GM23338 (cell line): Measurements from ENCODE around the gene DCLK2. TPM values are rescaled to one million over a fixed set of nuclear protein-coding genes. Genes with fewer than 3 reads are reported as not detected.

ENCODE experiments used
- polyA plus RNA-seq: library from polyadenylated mRNA; unstranded; fragments of >200 nt; fragmentation: Nextera tagmentation; extraction: Ambion mirVana; gene quantifications from 2 replicates; pipeline ENCODE4 v1.2.1, GENCODE V29; 2016
- small RNA-seq: library from RNA; depleted of rRNA; stranded (forward); fragments of <200 nt; gene quantifications from one replicate; pipeline ENCODE3, GENCODE V24; 2014; ENCODE audit warnings: low replicate concordance
- total RNA-seq: library from RNA; depleted of rRNA; stranded (reverse); fragments of >200 nt; shearing (Covaris generic); gene quantifications from 2 replicates; pipeline ENCODE4 v1.2.3, GENCODE V29; 2014

The DCLK2 gene
- total and polyA plus RNA-seq, 2 experiments from 2014 or later: 0.49 TPM; not detected in 1

Small RNAs within 50 kb of the gene (small RNA-seq; reads per million reads assigned to genes)
- gene RNU7-194P: not detected
